SK-N-SH treated with all-trans-retinoic acid at 6 μM for 48 hours (cell line): ENCODE results near the gene TMEM236.

Experiments used
- ARNTL ChIP-seq: fragments of 450-650 bp; formaldehyde crosslinking; IDR thresholded peaks from 2 replicates; pipeline ENCODE4 v1.5.0; 2020; ENCODE audit warnings: low read depth, mild to moderate bottlenecking, moderate library complexity, borderline replicate concordance
- BACH2 ChIP-seq: fragments of 250-450 bp; sonication (Bioruptor Pico); IDR thresholded peaks from 2 replicates; pipeline ENCODE4 v1.9.0; 2021; ENCODE audit warnings: mild to moderate bottlenecking, borderline replicate concordance
- ESRRG ChIP-seq: fragments of 250-450 bp; sonication (Bioruptor Pico); IDR thresholded peaks from 2 replicates; pipeline ENCODE4 v1.6.1; 2021; ENCODE audit warnings: mild to moderate bottlenecking
- OSR1 ChIP-seq: fragments of 250-450 bp; sonication (Bioruptor Pico); IDR thresholded peaks from 2 replicates; pipeline ENCODE4 v1.8.0; 2022; ENCODE audit warnings: moderate library complexity, mild to moderate bottlenecking, inconsistent platforms
- RARB ChIP-seq: fragments of 250-450 bp; sonication (Bioruptor Pico); IDR thresholded peaks from 2 replicates; pipeline ENCODE4 v1.8.0; 2021; ENCODE audit warnings: mild to moderate bottlenecking, moderate library complexity
- SNAI2 ChIP-seq: fragments of 250-450 bp; sonication (Bioruptor Pico); IDR thresholded peaks from 2 replicates; pipeline ENCODE4 v1.5.0; 2020; ENCODE audit warnings: mild to moderate bottlenecking, moderate library complexity
- ZC3H10 ChIP-seq: fragments of 250-450 bp; sonication (Bioruptor Pico); IDR thresholded peaks from 2 replicates; pipeline ENCODE4 v1.5.1; 2021; ENCODE audit warnings: mild to moderate bottlenecking, moderate library complexity
- ZFP3 ChIP-seq: fragments of 250-450 bp; sonication (Bioruptor Pico); IDR thresholded peaks from 2 replicates; pipeline ENCODE4 v1.5.0; 2020; ENCODE audit warnings: mild to moderate bottlenecking, moderate library complexity
- ZFP30 ChIP-seq: fragments of 450-650 bp; formaldehyde crosslinking; IDR thresholded peaks from 2 replicates; pipeline ENCODE4 v1.5.0; 2022; ENCODE audit warnings: mild to moderate bottlenecking, moderate library complexity
- ZNF8 ChIP-seq: fragments of 450-650 bp; formaldehyde crosslinking; IDR thresholded peaks from 2 replicates; pipeline ENCODE4 v1.5.0; 2020; ENCODE audit warnings: mild to moderate bottlenecking, moderate library complexity
- TF ChIP-seq, protein P1 (sequence below): fragments of 250-450 bp; sonication (Bioruptor Pico); IDR thresholded peaks from 2 replicates; pipeline ENCODE4 v1.8.0; 2020; ENCODE audit warnings: mild to moderate bottlenecking, moderate library complexity, borderline replicate concordance

DNA sequence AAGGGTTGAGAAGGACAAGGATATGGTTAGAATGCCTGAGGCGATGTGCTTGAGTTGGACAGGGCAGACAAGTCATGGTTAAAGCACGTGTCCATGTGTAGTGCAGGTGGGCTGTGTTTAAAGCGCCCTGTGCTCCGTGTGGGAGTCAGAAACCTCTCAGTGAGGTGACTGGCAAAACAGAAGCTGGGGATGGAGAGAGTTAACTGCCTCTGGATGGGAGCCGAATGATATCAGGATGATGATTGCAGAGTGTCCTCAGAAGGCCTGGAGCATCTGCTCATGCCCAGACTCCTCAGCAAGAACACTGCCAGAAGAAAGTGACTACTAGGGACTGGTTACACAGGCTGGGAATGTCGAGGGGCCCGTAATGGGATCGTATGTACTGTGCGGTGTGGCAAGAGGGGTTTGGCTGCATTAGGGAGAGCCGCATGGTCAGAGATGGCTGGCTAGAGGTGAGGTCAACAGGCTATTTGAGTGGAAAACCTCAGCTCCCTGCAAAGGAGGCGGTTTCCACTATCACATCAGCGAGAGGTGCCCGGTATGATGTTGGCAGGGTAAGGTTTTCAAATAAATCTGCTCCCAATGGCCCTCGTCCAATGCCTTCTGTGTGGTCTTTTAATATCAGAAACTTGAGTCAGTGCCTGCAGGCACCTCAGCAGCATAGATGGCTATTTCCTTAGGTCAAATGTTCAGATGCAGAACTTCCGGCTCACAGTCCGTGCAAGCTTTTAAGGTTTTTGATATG lies 31.1 kb downstream of the TMEM236 start:
- TF ChIP-seq ZFP3 (no peak), ESRRG (CRISPR knock-in tag) (no peak), RARB (no peak), SNAI2 (CRISPR knock-in tag) (no peak), OSR1 (CRISPR knock-in tag) (no peak), ZFP30 (CRISPR knock-in tag) (no peak), ZNF8 (CRISPR knock-in tag) (no peak), ARNTL (CRISPR knock-in tag) (no peak), BACH2 (CRISPR knock-in tag) (no peak), ZC3H10 (CRISPR knock-in tag) (no peak)
- TF ChIP-seq, protein P1, sequence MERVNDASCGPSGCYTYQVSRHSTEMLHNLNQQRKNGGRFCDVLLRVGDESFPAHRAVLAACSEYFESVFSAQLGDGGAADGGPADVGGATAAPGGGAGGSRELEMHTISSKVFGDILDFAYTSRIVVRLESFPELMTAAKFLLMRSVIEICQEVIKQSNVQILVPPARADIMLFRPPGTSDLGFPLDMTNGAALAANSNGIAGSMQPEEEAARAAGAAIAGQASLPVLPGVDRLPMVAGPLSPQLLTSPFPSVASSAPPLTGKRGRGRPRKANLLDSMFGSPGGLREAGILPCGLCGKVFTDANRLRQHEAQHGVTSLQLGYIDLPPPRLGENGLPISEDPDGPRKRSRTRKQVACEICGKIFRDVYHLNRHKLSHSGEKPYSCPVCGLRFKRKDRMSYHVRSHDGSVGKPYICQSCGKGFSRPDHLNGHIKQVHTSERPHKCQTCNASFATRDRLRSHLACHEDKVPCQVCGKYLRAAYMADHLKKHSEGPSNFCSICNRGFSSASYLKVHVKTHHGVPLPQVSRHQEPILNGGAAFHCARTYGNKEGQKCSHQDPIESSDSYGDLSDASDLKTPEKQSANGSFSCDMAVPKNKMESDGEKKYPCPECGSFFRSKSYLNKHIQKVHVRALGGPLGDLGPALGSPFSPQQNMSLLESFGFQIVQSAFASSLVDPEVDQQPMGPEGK = no peak
